Kidney (tissue), 14 donors: ENCODE measurements around the gene RNF25. TPM values are rescaled to one million over a fixed set of nuclear protein-coding genes. Genes with fewer than 3 reads are reported as not detected.
"Not testable (repeated sequence)": the region's sequence is repeated elsewhere in the genome, so short reads cannot be mapped to it uniquely, and the experiment has no call there.

Experiments
- DNase-seq, 5 donors: peaks; one replicate each; pipeline ENCODE4 v3.0.0-alpha.2; 2013 to 2020
- FAIRE-seq: peaks from 2 replicates; lab custom pipeline; 2012; peaks lifted over from hg19 to GRCh38; lab: Jason Lieb, UNC
- H3K27ac ChIP-seq, 2 donors: one replicate each; pipeline ENCODE4 v1.7.0; 2013; ENCODE audit warnings: low read depth in 2 of 2, low read length in 2 of 2, inconsistent platforms in 1 of 2
- H3K27me3 ChIP-seq: one replicate; pipeline ENCODE4 v1.7.1; 2013; ENCODE audit warnings: low read length, inconsistent platforms; ENCODE audit not compliant: control insufficient read depth, insufficient read depth
- H3K36me3 ChIP-seq, 3 donors: one replicate each; pipeline versions ENCODE4 v1.7.0 to v1.7.1; 2013; ENCODE audit warnings: low read length in 3 of 3, control low read depth in 1 of 3, inconsistent platforms in 1 of 3; ENCODE audit not compliant: insufficient read depth in 3 of 3, control insufficient read depth in 2 of 3
- H3K4me1 ChIP-seq, 3 donors: one replicate each; pipeline versions ENCODE4 v1.7.0 to v1.7.1; 2013; ENCODE audit warnings: low read length in 3 of 3, inconsistent platforms in 1 of 3, low read depth in 1 of 3; ENCODE audit not compliant: control insufficient read depth in 2 of 3, insufficient read depth in 2 of 3
- H3K4me3 ChIP-seq, 3 donors: one replicate each; pipeline versions ENCODE4 v1.7.0 to v1.8.1; 2013; ENCODE audit warnings: low read length in 3 of 3, control low read depth in 1 of 3, inconsistent platforms in 1 of 3
- H3K9ac ChIP-seq, 3 donors: one replicate each; pipeline versions ENCODE4 v1.7.0 to v1.7.1; 2013; ENCODE audit warnings: low read length in 3 of 3, control low read depth in 1 of 3, inconsistent platforms in 1 of 3
- H3K9me3 ChIP-seq, 3 donors: one replicate each; pipeline versions ENCODE4 v1.7.0 to v1.7.1; 2013; ENCODE audit warnings: low read length in 3 of 3, control low read depth in 1 of 3, inconsistent platforms in 1 of 3; ENCODE audit not compliant: control insufficient read depth in 2 of 3, insufficient read depth in 1 of 3
- CTCF ChIP-seq: IDR thresholded peaks from 3 replicates; pipeline ENCODE4 v1.5.1; 2012; ENCODE audit warnings: mild to moderate bottlenecking, moderate library complexity, borderline replicate concordance; ENCODE audit not compliant: insufficient read depth; ENCODE audit errors: extremely low read depth
- intact Hi-C: fragments of 100-400 bp; cut with DNase I; formaldehyde crosslinking; loops from one replicate; pipeline ENCODE4 v1.11.1; 2022
- polyA plus RNA-seq: library from polyadenylated mRNA; stranded (reverse); fragments of 350-450 nt; fragmentation: Illumina TruSeq; extraction: RNeasy Lipid Tissue Mini Kit (QIAGEN cat#74804); gene quantifications from one replicate; pipeline ENCODE4 v1.2.3, GENCODE V29; 2014; ENCODE audit warnings: low read depth, low replicate concordance; ENCODE audit not compliant: insufficient read depth
- total RNA-seq: library from RNA; stranded (reverse); fragmentation: NEBNext Ultra II Directional; extraction: Animal tissue kit (Norgen Biotek cat#: 25700); gene quantifications from one replicate; pipeline ENCODE4 v1.2.1, GENCODE V29; 2021
- donor health status: control.
- donor health status: control.
- donor health status: control.
- donor health status: control.
- donor health status: control.
- donor health status: DM: yes; HTN: yes; CAD: no.
- donor health status: Normal renal cell carcinoma (clear cell type).

RNF25 gene
- total and polyA plus RNA-seq, 2 donors from 2014 or later: 27.8 to 30.2 TPM

GRCh38 chr2:218694405-218695145 is 22.8 kb upstream of the RNF25 start:
- peaks cover 7 to 52% (median 39%) of the 10 kb centered on the region in 3 donors for H3K36me3 ChIP-seq
- no peaks in the 10 kb centered on the region for H3K4me1 ChIP-seq
- no peak for TF ChIP-seq CTCF
- H3K27ac ChIP-seq: no peak overlapping the region
- FAIRE-seq (no peak), DNase-seq (no peak)
- H3K9me3 ChIP-seq: no peaks in the 10 kb centered on the region
- intact Hi-C loops: no loop called here
- H3K4me3 ChIP-seq: no peak overlapping the region
- no peaks in the 10 kb centered on the region for H3K27me3 ChIP-seq
- H3K9ac ChIP-seq: no peak overlapping the region

- Histone ChIP-seq H3K27ac (no peak overlapping the region), H3K4me1 (no peaks in the 10 kb centered on the region), H3K36me3 (peaks cover 10 to 47% (median 24%) of the 10 kb centered on the region in 3 donors), H3K4me3 (no peak overlapping the region), H3K27me3 (no peaks in the 10 kb centered on the region), H3K9me3 (no peaks in the 10 kb centered on the region), H3K9ac (no peak overlapping the region)
- no peak for TF ChIP-seq CTCF
- DNase-seq (no peak), FAIRE-seq (no peak)
- intact Hi-C loops: no loop called here
These were observed 19.4 kb upstream of the RNF25 start for GRCh38 chr2:218691234-218691633.

GRCh38 chr2:218687400-218688060 is 15.7 kb upstream of the RNF25 start:
- H3K27ac ChIP-seq, FAIRE-seq: not testable (repeated sequence)
- DNase-seq: peak in 4 of 5 donors; percentile 49 to 86 (median 64)

More at GRCh38 chr2:218687400-218688060, 15.7 kb upstream of the RNF25 start:
- H3K9ac ChIP-seq, H3K4me3 ChIP-seq, H3K27me3 ChIP-seq, intact Hi-C loops, H3K4me1 ChIP-seq, H3K9me3 ChIP-seq: not testable (repeated sequence)
- TF ChIP-seq CTCF: peak; percentile 64
- peaks cover 7 to 42% (median 7%) of the 10 kb centered on the region in 3 donors for H3K36me3 ChIP-seq
